HG03097 (cell line): ENCODE data around the gene KCNMA1.

Experiments used
- ATAC-seq: cut with Tn5 transposase; IDR thresholded peaks from one replicate; pipeline ENCODE4 v1.9.1; 2021; ENCODE audit not compliant: unreplicated experiment, low FRiP score

Gene KCNMA1

GRCh38 chr10:77635402-77636227 lies 2.0 kb downstream of the KCNMA1 start:
- no peak for ATAC-seq

- ATAC-seq: no peak
These were observed 2.7 kb downstream of the KCNMA1 start for GRCh38 chr10:77634939-77635338.

- ATAC-seq: no peak
These were observed 4.2 kb downstream of the KCNMA1 start for GRCh38 chr10:77633376-77633775.

GRCh38 chr10:77631241-77631640 lies 6.4 kb downstream of the KCNMA1 start:
- ATAC-seq: no peak

GRCh38 chr10:77630507-77630848 lies 7.1 kb downstream of the KCNMA1 start:
- no peak for ATAC-seq

- ATAC-seq: no peak
These were observed 7.7 kb downstream of the KCNMA1 start for GRCh38 chr10:77629775-77630506.

GRCh38 chr10:77628906-77629730 lies 8.5 kb downstream of the KCNMA1 start:
- no peak for ATAC-seq

GRCh38 chr10:77626266-77626935 lies 11.2 kb downstream of the KCNMA1 start:
- ATAC-seq: no peak

- no peak for ATAC-seq
These were observed 12.2 kb downstream of the KCNMA1 start for GRCh38 chr10:77625379-77625778.

GRCh38 chr10:77622889-77623291 lies 14.7 kb downstream of the KCNMA1 start:
- peak; percentile 67 for ATAC-seq

GRCh38 chr10:77620731-77621130 lies 16.9 kb downstream of the KCNMA1 start:
- ATAC-seq: no peak

GRCh38 chr10:77619964-77620703 lies 17.5 kb downstream of the KCNMA1 start:
- no peak for ATAC-seq

- ATAC-seq: no peak
These were observed 19.5 kb downstream of the KCNMA1 start for GRCh38 chr10:77618117-77618516.

- ATAC-seq: no peak
These were observed 20.8 kb downstream of the KCNMA1 start for GRCh38 chr10:77616766-77617165.

GRCh38 chr10:77614778-77615625 lies 22.6 kb downstream of the KCNMA1 start:
- no peak for ATAC-seq

GRCh38 chr10:77613476-77614130 lies 24.0 kb downstream of the KCNMA1 start:
- ATAC-seq: no peak

- ATAC-seq: no peak
These were observed 25.9 kb downstream of the KCNMA1 start for GRCh38 chr10:77611670-77612069.

GRCh38 chr10:77611221-77611620 lies 26.4 kb downstream of the KCNMA1 start:
- no peak for ATAC-seq
